ENCODE results near the gene RPS6KL1.

GRCh38 chr14:74936731-74937130 is 13.7 kb upstream of the RPS6KL1 start:
- no peak for TF ChIP-seq POLR2A (IDR thresholded peaks at IDR 0.05; ENCODE audit: low read length)
- TF ChIP-seq GATA1 (IDR thresholded peaks at IDR 0.05; ENCODE audit: low read depth, low read length): no peak

Data from erythroblast (primary cell).